HepG2 (cell line): ENCODE measurements around the gene RANBP3. TPM values are rescaled to one million over a fixed set of nuclear protein-coding genes. Genes with fewer than 3 reads are reported as not detected.

Source experiments
- CBFB ChIP-seq: sonication (generic); formaldehyde crosslinking; IDR thresholded peaks from 2 replicates; pipeline ENCODE4 v1.4.0; 2020; ENCODE audit warnings: missing genetic modification reagents
- CBX5 ChIP-seq: sonication (generic); formaldehyde crosslinking; IDR thresholded peaks from 2 replicates; pipeline ENCODE4 v1.4.0; 2020; ENCODE audit warnings: missing genetic modification reagents, borderline replicate concordance
- FOXO1 ChIP-seq: sonication (generic); formaldehyde crosslinking; IDR thresholded peaks from 2 replicates; pipeline ENCODE4 v1.4.0; 2020; ENCODE audit warnings: missing genetic modification reagents
- GTF2F1 ChIP-seq: fragments of 150-350 bp; IDR thresholded peaks from 2 replicates; pipeline ENCODE4 v1.6.1; 2014; ENCODE audit warnings: low read length
- HNRNPLL ChIP-seq: fragments of 200-400 bp; formaldehyde crosslinking; IDR thresholded peaks from 2 replicates; pipeline ENCODE4 v1.6.1; 2017; ENCODE audit warnings: mild to moderate bottlenecking, low read depth, low read length; ENCODE audit not compliant: poor library complexity, severe bottlenecking
- KMT2B ChIP-seq: IDR thresholded peaks from 2 replicates; pipeline ENCODE4 v1.6.1; 2016; ENCODE audit warnings: missing genetic modification reagents, missing compliant biosample characterization
- MAFG ChIP-seq: sonication (generic); formaldehyde crosslinking; IDR thresholded peaks from 2 replicates; pipeline ENCODE4 v1.5.1; 2020; ENCODE audit warnings: mild to moderate bottlenecking, missing genetic modification reagents
- MEF2D ChIP-seq: sonication (generic); formaldehyde crosslinking; IDR thresholded peaks from 2 replicates; pipeline ENCODE4 v1.5.1; 2020; ENCODE audit warnings: mild to moderate bottlenecking, missing genetic modification reagents
- MTF1 ChIP-seq: sonication (generic); formaldehyde crosslinking; IDR thresholded peaks from 2 replicates; pipeline ENCODE4 v1.5.0; 2020; ENCODE audit warnings: missing genetic modification reagents
- SIX1 ChIP-seq: sonication (generic); formaldehyde crosslinking; IDR thresholded peaks from 2 replicates; pipeline ENCODE4 v1.4.0; 2020; ENCODE audit warnings: missing genetic modification reagents, borderline replicate concordance
- SOX13 ChIP-seq, 3 experiments: fragments of 450-650 bp in 1 of 3; sonication (generic) in 1 of 3; formaldehyde crosslinking in 1 of 3; IDR thresholded peaks in 2 of 3; conservative IDR thresholded peaks in 1 of 3; 2 replicates each; pipeline versions ENCODE4 v1.5.0 to v1.6.1; 2016 to 2020; ENCODE audit warnings: antibody characterized with exemption in 1 of 3, mild to moderate bottlenecking in 1 of 3, missing compliant biosample characterization in 1 of 3, missing genetic modification reagents in 1 of 3, moderate library complexity in 1 of 3
- TBL1XR1 ChIP-seq: fragments of 150-350 bp; IDR thresholded peaks from 2 replicates; pipeline ENCODE4 v1.6.1; 2014; ENCODE audit warnings: borderline replicate concordance, low read length; ENCODE audit not compliant: partially characterized antibody
- THYN1 ChIP-seq: sonication (generic); formaldehyde crosslinking; IDR thresholded peaks from 2 replicates; pipeline ENCODE4 v1.8.1; 2023; ENCODE audit warnings: low read depth, mild to moderate bottlenecking, moderate library complexity, missing genetic modification reagents, borderline replicate concordance
- ZFP62 ChIP-seq: sonication (generic); formaldehyde crosslinking; IDR thresholded peaks from 2 replicates; pipeline ENCODE4 v1.4.0; 2020; ENCODE audit warnings: missing genetic modification reagents
- ZMYM2 ChIP-seq: sonication (generic); formaldehyde crosslinking; IDR thresholded peaks from 2 replicates; pipeline ENCODE4 v1.8.0; 2022; ENCODE audit warnings: mild to moderate bottlenecking, missing genetic modification reagents
- ZNF292 ChIP-seq: sonication (generic); formaldehyde crosslinking; IDR thresholded peaks from 2 replicates; pipeline ENCODE4 v1.8.1; 2022; ENCODE audit warnings: mild to moderate bottlenecking, low read depth, missing genetic modification reagents, borderline replicate concordance
- ZNF350 ChIP-seq: sonication (generic); formaldehyde crosslinking; IDR thresholded peaks from 2 replicates; pipeline ENCODE4 v1.4.0; 2020; ENCODE audit warnings: mild to moderate bottlenecking, low read depth, missing genetic modification reagents, borderline replicate concordance
- ZNF501 ChIP-seq: sonication (generic); formaldehyde crosslinking; IDR thresholded peaks from 2 replicates; pipeline ENCODE4 v1.5.1; 2020; ENCODE audit warnings: mild to moderate bottlenecking, moderate library complexity, missing genetic modification reagents
- ZNF547 ChIP-seq: sonication (generic); formaldehyde crosslinking; IDR thresholded peaks from 2 replicates; pipeline ENCODE4 v1.5.1; 2020; ENCODE audit warnings: mild to moderate bottlenecking, missing genetic modification reagents
- ZNF552 ChIP-seq: sonication (generic); formaldehyde crosslinking; IDR thresholded peaks from 2 replicates; pipeline ENCODE4 v1.9.0; 2022; ENCODE audit warnings: missing genetic modification reagents, mild to moderate bottlenecking, borderline replicate concordance
- ZNF816 ChIP-seq: sonication (generic); formaldehyde crosslinking; IDR thresholded peaks from 2 replicates; pipeline ENCODE4 v1.8.0; 2022; ENCODE audit warnings: missing genetic modification reagents, mild to moderate bottlenecking, borderline replicate concordance
- ZSCAN20 ChIP-seq: sonication (generic); formaldehyde crosslinking; IDR thresholded peaks from 2 replicates; pipeline ENCODE4 v1.4.0; 2020; ENCODE audit warnings: missing genetic modification reagents, mild to moderate bottlenecking, borderline replicate concordance
- polyA plus RNA-seq, 8 experiments: library from polyadenylated mRNA; depleted of rRNA in 3 of 8; stranded (reverse) in 7 of 8; unstranded in 1 of 8; fragments of >200 nt; fragmentation: Illumina TruSeq in 4 of 8; extraction: Trizol in 4 of 8; gene quantifications; 2 replicates each; pipeline versions ENCODE4 v1.2.1 to v1.2.3, GENCODE V29; 2011 to 2016; ENCODE audit warnings: low read depth in 4 of 8, missing spikeins in 1 of 8, mixed read lengths in 1 of 8; ENCODE audit not compliant: insufficient read depth in 1 of 8
- total RNA-seq, 5 experiments: library from RNA; depleted of rRNA; stranded (reverse); fragments of >200 nt; fragmentation: Illumina TruSeq; extraction: Trizol; gene quantifications; 2 replicates each; pipeline ENCODE4 v1.2.3, GENCODE V29; 2016; ENCODE audit warnings: low read depth in 1 of 5
- TF ChIP-seq, protein P1 (sequence below): sonication (generic); formaldehyde crosslinking; IDR thresholded peaks from 2 replicates; pipeline ENCODE4 v1.9.0; 2022; ENCODE audit warnings: low read depth, missing genetic modification reagents
- TF ChIP-seq, protein P2 (sequence below): IDR thresholded peaks from 2 replicates; pipeline ENCODE4 v1.6.1; 2018; ENCODE audit warnings: missing genetic modification reagents, mild to moderate bottlenecking, missing compliant biosample characterization
- TF ChIP-seq, protein P3 (sequence below): sonication (generic); formaldehyde crosslinking; IDR thresholded peaks from 2 replicates; pipeline ENCODE4 v1.5.0; 2020; ENCODE audit warnings: mild to moderate bottlenecking, missing genetic modification reagents

The RANBP3 gene
- total and polyA plus RNA-seq, 2 of the 13 experiments (the other 11 are each of a cell fraction or from before 2014, with no cell fraction given): 39.5 to 149 TPM

DNA sequence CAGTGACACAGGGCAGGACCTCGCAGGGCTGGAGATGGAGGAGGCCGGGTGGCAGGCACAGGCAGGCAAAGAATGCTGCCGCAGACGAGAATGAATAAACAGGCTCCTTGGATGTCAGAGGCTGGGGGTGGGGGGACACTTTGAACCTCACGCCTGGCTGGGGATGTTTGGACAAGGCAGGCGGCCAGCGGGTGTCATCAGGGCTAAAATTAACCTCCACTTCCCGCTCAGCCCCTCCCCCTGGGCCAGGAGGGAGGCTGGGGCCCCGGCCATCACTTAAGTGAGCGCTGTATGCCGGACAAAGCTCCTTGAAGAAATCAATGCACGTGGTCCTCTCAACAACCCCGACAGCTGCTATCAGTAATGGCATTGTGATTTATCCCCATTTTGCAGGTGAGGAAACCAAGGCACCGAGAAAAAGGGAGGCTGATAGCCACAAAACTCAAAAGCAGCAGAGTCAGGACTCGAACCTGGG is 97.3 kb downstream of the RANBP3 start (continued):
- no peak for TF ChIP-seq GTF2F1
- TF ChIP-seq MEF2D (CRISPR knock-in tag): peak; percentile 100
- TF ChIP-seq ZSCAN20 (CRISPR knock-in tag): no peak
- TF ChIP-seq ZNF292 (CRISPR knock-in tag): peak; percentile 61; the same call in 1 of the 2 replicates
- no peak for TF ChIP-seq CBFB (CRISPR knock-in tag)
- TF ChIP-seq SOX13 (IDR thresholded peaks at IDR 0.05): peak; percentile 59; the same call in 1 of the 2 replicates
- peak in 1 of 2 experiments; percentile 87; a peak in 2 of 4 replicates for TF ChIP-seq SOX13 (CRISPR knock-in tag; conservative IDR thresholded peaks at IDR 0.05 in 1 of 2, IDR thresholded peaks at IDR 0.05 in 1 of 2)
- TF ChIP-seq HNRNPLL: no peak
- TF ChIP-seq ZNF547 (CRISPR knock-in tag): no peak; the same call in 1 of the 2 replicates
- no peak for TF ChIP-seq KMT2B (CRISPR knock-in tag)
- TF ChIP-seq ZNF552: peak; percentile 70
- TF ChIP-seq ZNF501 (CRISPR knock-in tag): peak; percentile 33; the same call in 1 of the 2 replicates
- no peak for TF ChIP-seq ZFP62 (CRISPR knock-in tag)
- peak; percentile 50; the same call in 1 of the 2 replicates for TF ChIP-seq ZMYM2 (CRISPR knock-in tag)
- TF ChIP-seq SIX1 (CRISPR knock-in tag): no peak; the same call in 1 of the 2 replicates
- TF ChIP-seq MAFG (CRISPR knock-in tag): no peak
- peak; percentile 83; the same call in 1 of the 2 replicates for TF ChIP-seq ZNF816 (CRISPR knock-in tag)
- no peak for TF ChIP-seq TBL1XR1
- TF ChIP-seq, protein P1, sequence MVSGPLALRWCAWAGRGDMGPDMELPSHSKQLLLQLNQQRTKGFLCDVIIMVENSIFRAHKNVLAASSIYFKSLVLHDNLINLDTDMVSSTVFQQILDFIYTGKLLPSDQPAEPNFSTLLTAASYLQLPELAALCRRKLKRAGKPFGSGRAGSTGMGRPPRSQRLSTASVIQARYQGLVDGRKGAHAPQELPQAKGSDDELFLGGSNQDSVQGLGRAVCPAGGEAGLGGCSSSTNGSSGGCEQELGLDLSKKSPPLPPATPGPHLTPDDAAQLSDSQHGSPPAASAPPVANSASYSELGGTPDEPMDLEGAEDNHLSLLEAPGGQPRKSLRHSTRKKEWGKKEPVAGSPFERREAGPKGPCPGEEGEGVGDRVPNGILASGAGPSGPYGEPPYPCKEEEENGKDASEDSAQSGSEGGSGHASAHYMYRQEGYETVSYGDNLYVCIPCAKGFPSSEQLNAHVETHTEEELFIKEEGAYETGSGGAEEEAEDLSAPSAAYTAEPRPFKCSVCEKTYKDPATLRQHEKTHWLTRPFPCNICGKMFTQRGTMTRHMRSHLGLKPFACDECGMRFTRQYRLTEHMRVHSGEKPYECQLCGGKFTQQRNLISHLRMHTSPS (CRISPR knock-in tag): peak; percentile 73; the same call in 1 of the 2 replicates
- TF ChIP-seq MTF1: no peak
- no peak for TF ChIP-seq THYN1 (CRISPR knock-in tag)
- TF ChIP-seq, protein P2, sequence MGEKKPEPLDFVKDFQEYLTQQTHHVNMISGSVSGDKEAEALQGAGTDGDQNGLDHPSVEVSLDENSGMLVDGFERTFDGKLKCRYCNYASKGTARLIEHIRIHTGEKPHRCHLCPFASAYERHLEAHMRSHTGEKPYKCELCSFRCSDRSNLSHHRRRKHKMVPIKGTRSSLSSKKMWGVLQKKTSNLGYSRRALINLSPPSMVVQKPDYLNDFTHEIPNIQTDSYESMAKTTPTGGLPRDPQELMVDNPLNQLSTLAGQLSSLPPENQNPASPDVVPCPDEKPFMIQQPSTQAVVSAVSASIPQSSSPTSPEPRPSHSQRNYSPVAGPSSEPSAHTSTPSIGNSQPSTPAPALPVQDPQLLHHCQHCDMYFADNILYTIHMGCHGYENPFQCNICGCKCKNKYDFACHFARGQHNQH: no peak
- no peak; the same call in 1 of the 2 replicates for TF ChIP-seq CBX5
- peak; percentile 93 for TF ChIP-seq ZNF350
- TF ChIP-seq, protein P3, sequence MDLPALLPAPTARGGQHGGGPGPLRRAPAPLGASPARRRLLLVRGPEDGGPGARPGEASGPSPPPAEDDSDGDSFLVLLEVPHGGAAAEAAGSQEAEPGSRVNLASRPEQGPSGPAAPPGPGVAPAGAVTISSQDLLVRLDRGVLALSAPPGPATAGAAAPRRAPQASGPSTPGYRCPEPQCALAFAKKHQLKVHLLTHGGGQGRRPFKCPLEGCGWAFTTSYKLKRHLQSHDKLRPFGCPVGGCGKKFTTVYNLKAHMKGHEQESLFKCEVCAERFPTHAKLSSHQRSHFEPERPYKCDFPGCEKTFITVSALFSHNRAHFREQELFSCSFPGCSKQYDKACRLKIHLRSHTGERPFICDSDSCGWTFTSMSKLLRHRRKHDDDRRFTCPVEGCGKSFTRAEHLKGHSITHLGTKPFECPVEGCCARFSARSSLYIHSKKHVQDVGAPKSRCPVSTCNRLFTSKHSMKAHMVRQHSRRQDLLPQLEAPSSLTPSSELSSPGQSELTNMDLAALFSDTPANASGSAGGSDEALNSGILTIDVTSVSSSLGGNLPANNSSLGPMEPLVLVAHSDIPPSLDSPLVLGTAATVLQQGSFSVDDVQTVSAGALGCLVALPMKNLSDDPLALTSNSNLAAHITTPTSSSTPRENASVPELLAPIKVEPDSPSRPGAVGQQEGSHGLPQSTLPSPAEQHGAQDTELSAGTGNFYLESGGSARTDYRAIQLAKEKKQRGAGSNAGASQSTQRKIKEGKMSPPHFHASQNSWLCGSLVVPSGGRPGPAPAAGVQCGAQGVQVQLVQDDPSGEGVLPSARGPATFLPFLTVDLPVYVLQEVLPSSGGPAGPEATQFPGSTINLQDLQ (CRISPR knock-in tag): no peak
- TF ChIP-seq FOXO1 (CRISPR knock-in tag): peak; percentile 91
